Amniotic epithelial cell (primary cell): Measurements from ENCODE around the gene MPND.

Source experiments
- DNase-seq: peaks from one replicate; pipeline ENCODE4 v3.0.0-alpha.2; 2010; ENCODE audit warnings: low read depth

MPND gene

GRCh38 chr19:4379383-4380253 is 36.3 kb downstream of the MPND start:
- DNase-seq = peak; percentile 72

GRCh38 chr19:4380254-4380727 is 36.9 kb downstream of the MPND start:
- no peak for DNase-seq

GRCh38 chr19:4385291-4386040 is 42.1 kb downstream of the MPND start:
- DNase-seq = peak; percentile 31

GRCh38 chr19:4386041-4386782 is 42.9 kb downstream of the MPND start:
- DNase-seq = peak; percentile 67

- no peak for DNase-seq
These were observed 45.1 kb downstream of the MPND start for GRCh38 chr19:4388337-4389063.

GRCh38 chr19:4389064-4389375 is 45.7 kb downstream of the MPND start:
- no peak for DNase-seq

- no peak for DNase-seq
These were observed 46.2 kb downstream of the MPND start for GRCh38 chr19:4389511-4390016.

GRCh38 chr19:4390017-4390566 is 46.7 kb downstream of the MPND start:
- DNase-seq = peak; percentile 54

GRCh38 chr19:4390567-4391305 is 47.4 kb downstream of the MPND start:
- DNase-seq = no peak

- peak; percentile 34 for DNase-seq
These were observed 47.9 kb downstream of the MPND start for GRCh38 chr19:4391306-4391693.

GRCh38 chr19:4391701-4392483 is 48.5 kb downstream of the MPND start:
- peak; percentile 52 for DNase-seq

GRCh38 chr19:4393947-4394590 is 50.7 kb downstream of the MPND start:
- DNase-seq = peak; percentile 53

GRCh38 chr19:4396949-4397783 is 53.8 kb downstream of the MPND start:
- DNase-seq = no peak

- DNase-seq = peak; percentile 22
These were observed 56.4 kb downstream of the MPND start for GRCh38 chr19:4399812-4400134.

- DNase-seq = peak; percentile 81
These were observed 57.0 kb downstream of the MPND start, which contains the start of gene SH3GL1 for GRCh38 chr19:4400135-4400936. Gene SH3GL1, minus strand, starts transcription at chr19:4400547. Its CDS starts 179 bp downstream, at chr19:4400368.

GRCh38 chr19:4401769-4402170 is 58.4 kb downstream of the MPND start:
- no peak for DNase-seq

- DNase-seq = peak; percentile 100
These were observed 59.0 kb downstream of the MPND start, which contains the start of gene CHAF1A for GRCh38 chr19:4402171-4403004. Gene CHAF1A, plus strand, starts transcription at chr19:4402640. Its CDS starts 123 bp downstream, at chr19:4402763.
